ENCODE measurements around the gene GBX2.

GBX2 gene

GRCh38 chr2:236180076-236180816, 12.1 kb upstream of the GBX2 start:
- no peak for DNase-seq

- DNase-seq = no peak
Measured at GRCh38 chr2:236179236-236180075, 11.3 kb upstream of the GBX2 start.

GRCh38 chr2:236178890-236179235, 10.7 kb upstream of the GBX2 start:
- no peak for DNase-seq

GRCh38 chr2:236177967-236178889, 10.0 kb upstream of the GBX2 start:
- DNase-seq = no peak

- no peak for DNase-seq
Measured at GRCh38 chr2:236177604-236177966, 9.4 kb upstream of the GBX2 start.

- no peak for DNase-seq
Measured at GRCh38 chr2:236176951-236177350, 8.8 kb upstream of the GBX2 start.

GRCh38 chr2:236176417-236176816, 8.2 kb upstream of the GBX2 start:
- DNase-seq = no peak

- DNase-seq = no peak
Measured at GRCh38 chr2:236175548-236176150, 7.5 kb upstream of the GBX2 start.

GRCh38 chr2:236173729-236174607, 5.8 kb upstream of the GBX2 start:
- DNase-seq = no peak

- DNase-seq = no peak
Measured at GRCh38 chr2:236173036-236173728, 5.0 kb upstream of the GBX2 start.

- no peak for DNase-seq
Measured at GRCh38 chr2:236172255-236173035, 4.3 kb upstream of the GBX2 start.

GRCh38 chr2:236171680-236172254, 3.6 kb upstream of the GBX2 start:
- DNase-seq = no peak

- DNase-seq = no peak
Measured at GRCh38 chr2:236171181-236171679, 3.0 kb upstream of the GBX2 start.

GRCh38 chr2:236170590-236171165, 2.5 kb upstream of the GBX2 start:
- DNase-seq = no peak

GRCh38 chr2:236169741-236170589, 1.8 kb upstream of the GBX2 start:
- no peak for DNase-seq

- no peak for DNase-seq
Measured at GRCh38 chr2:236169151-236169721, 1.1 kb upstream of the GBX2 start.

- DNase-seq = no peak
Measured at GRCh38 chr2:236167297-236168109, 683 bp downstream of the GBX2 start.

Data from activated naive CD4-positive, alpha-beta T cell treated with anti-CD3 and anti-CD28 coated beads, Interleukin-2, amount 50 U/mL, for 16 hours (primary cell).